HepG2 (cell line): ENCODE results near the gene ARHGEF12. TPM values are rescaled to one million over a fixed set of nuclear protein-coding genes. Genes with fewer than 3 reads are reported as not detected.

Experiments used
- ATAC-seq: fragments of 200-7000 bp; cut with Tn5 transposase; 3 replicates; pipeline ENCODE4 v1.9.1; 2020; ENCODE audit warnings: mild to moderate bottlenecking, moderate library complexity
- BruUV-seq: library from RNA; stranded (reverse); fragments of 400-500 nt; replicated peaks from 2 replicates; lab custom pipeline; 2021; lab: Mats Ljungman, UMichigan
- CTCF ChIA-PET: fragments of 300-600 bp; formaldehyde crosslinking; extraction: SDS; loops from one replicate; lab custom pipeline; 2021; ENCODE audit warnings: low total read pairs, inconsistent platforms, low intra/inter-chr PET ratio; lab: Yijun Ruan, JAX
- POLR2A ChIA-PET: fragments of 350-600 bp; sonication (Branson Sonifier 250); formaldehyde crosslinking; loops from one replicate; lab custom pipeline; 2020; ENCODE audit warnings: antibody characterized with exemption, inconsistent platforms; lab: Yijun Ruan, JAX
- DNase-seq: peaks from one replicate; pipeline ENCODE4 v3.0.0-alpha.2; 2015; ENCODE audit warnings: low spot score
- FAIRE-seq: peaks from 3 replicates; lab custom pipeline; 2011; peaks lifted over from hg19 to GRCh38; lab: Jason Lieb, UNC
- H2AFZ ChIP-seq: one replicate; pipeline ENCODE4 v1.6.1; 2011; ENCODE audit warnings: low read length, inconsistent platforms
- H3K27ac ChIP-seq: fragments of 300-600 bp; 3 replicates; pipeline ENCODE4 v1.8.0; 2011; ENCODE audit warnings: mixed run types, mild to moderate bottlenecking, mixed read lengths, low read length, inconsistent platforms; ENCODE audit not compliant: insufficient read depth; ENCODE audit errors: extremely low read length
- H3K27me3 ChIP-seq, 2 experiments: fragments of 200-600 bp in 1 of 2; 2 replicates in 1 of 2; 3 replicates in 1 of 2; pipeline versions ENCODE4 v1.6.0 to v1.8.0; 2011; ENCODE audit warnings: low read length in 2 of 2, mild to moderate bottlenecking in 2 of 2, moderate library complexity in 2 of 2, inconsistent platforms in 1 of 2; ENCODE audit not compliant: insufficient read depth in 2 of 2, control insufficient read depth in 1 of 2
- H3K36me3 ChIP-seq, 2 experiments: fragments of 200-600 bp in 1 of 2; replicated peaks in 1 of 2; 2 replicates in 1 of 2; 3 replicates in 1 of 2; pipeline versions ENCODE4 v1.5.1 to v1.8.0; 2011; ENCODE audit warnings: low read length in 2 of 2, inconsistent platforms in 1 of 2; ENCODE audit not compliant: insufficient read depth in 2 of 2, control insufficient read depth in 1 of 2
- H3K4me1 ChIP-seq: 2 replicates; pipeline ENCODE4 v1.5.1; 2012; ENCODE audit warnings: low read length, inconsistent platforms; ENCODE audit not compliant: insufficient read depth
- H3K4me2 ChIP-seq: 2 replicates; pipeline ENCODE4 v1.6.0; 2011; ENCODE audit warnings: low read depth, low read length, inconsistent platforms
- H3K4me3 ChIP-seq, 3 experiments: fragments of 200-600 bp in 1 of 3; sonication (generic), shearing (Covaris generic) in 1 of 3; replicated peaks in 1 of 3; 2 replicates each; pipeline ENCODE4 v1.5.1; 2011 to 2016; ENCODE audit warnings: low read length in 3 of 3, inconsistent platforms in 2 of 3, low read depth in 2 of 3, mild to moderate bottlenecking in 2 of 3, control low read depth in 1 of 3, mixed read lengths in 1 of 3; ENCODE audit not compliant: insufficient read depth in 1 of 3
- H3K79me2 ChIP-seq: one replicate; pipeline ENCODE4 v1.6.1; 2011; ENCODE audit warnings: low read length, inconsistent platforms; ENCODE audit not compliant: insufficient read depth
- H3K9ac ChIP-seq: 2 replicates; pipeline ENCODE4 v1.6.0; 2011; ENCODE audit warnings: mild to moderate bottlenecking, low read depth, low read length, inconsistent platforms; ENCODE audit not compliant: insufficient read depth
- H3K9me3 ChIP-seq: 2 replicates; pipeline ENCODE4 v1.5.1; 2012; ENCODE audit warnings: mild to moderate bottlenecking, low read length
- H4K20me1 ChIP-seq: 2 replicates; pipeline ENCODE4 v1.6.0; 2011; ENCODE audit warnings: inconsistent platforms, mild to moderate bottlenecking, low read length, moderate library complexity; ENCODE audit not compliant: insufficient read depth
- POLR2AphosphoS5 ChIP-seq: IDR thresholded peaks from 2 replicates; pipeline ENCODE4 v1.6.1; 2012; ENCODE audit warnings: low read depth, low read length
- SMARCC2 ChIP-seq: fragments of 450-650 bp; IDR thresholded peaks from 2 replicates; pipeline ENCODE4 v1.6.1; 2017; ENCODE audit warnings: antibody characterized with exemption, mild to moderate bottlenecking
- STAT6 ChIP-seq: sonication (generic); formaldehyde crosslinking; IDR thresholded peaks from 2 replicates; pipeline ENCODE4 v1.4.0; 2020; ENCODE audit warnings: missing genetic modification reagents, mild to moderate bottlenecking, borderline replicate concordance
- ZNF33A ChIP-seq: sonication (generic); formaldehyde crosslinking; IDR thresholded peaks from 2 replicates; pipeline ENCODE4 v1.5.1; 2020; ENCODE audit warnings: missing genetic modification reagents, mild to moderate bottlenecking, moderate library complexity, borderline replicate concordance
- ZNF629 ChIP-seq: sonication (generic); formaldehyde crosslinking; conservative IDR thresholded peaks from 2 replicates; pipeline ENCODE4 v1.5.0; 2020; ENCODE audit warnings: missing genetic modification reagents
- ZNF776 ChIP-seq: sonication (generic); formaldehyde crosslinking; IDR thresholded peaks from 2 replicates; pipeline ENCODE4 v1.4.0; 2020; ENCODE audit warnings: mild to moderate bottlenecking, missing genetic modification reagents
- WGBS: methylation state at CpG from one replicate; pipeline ENCODE4 v1.1.6; 2017; ENCODE audit warnings: low lambda C conversion rate; 5-methylcytosine and 5-hydroxymethylcytosine counted together
- in situ Hi-C: cut with HindIII; loops from 2 replicates; pipeline ENCODE4 v1.10.0; 2017; ENCODE audit warnings: low pct_unique_long_range_greater_than_20kb; ENCODE audit not compliant: extremely low pct_ligation_motif_present
- intact Hi-C: fragments of 100-400 bp; cut with micrococcal nuclease; formaldehyde crosslinking; loops from one replicate; pipeline ENCODE4 v1.10.0; 2022; ENCODE audit not compliant: unreplicated experiment
- polyA plus RNA-seq, 8 experiments: library from polyadenylated mRNA; depleted of rRNA in 3 of 8; stranded (reverse) in 7 of 8; unstranded in 1 of 8; fragments of >200 nt; fragmentation: Illumina TruSeq in 4 of 8; extraction: Trizol in 4 of 8; gene quantifications; 2 replicates each; pipeline versions ENCODE4 v1.2.1 to v1.2.3, GENCODE V29; 2011 to 2016; ENCODE audit warnings: low read depth in 4 of 8, missing spikeins in 1 of 8, mixed read lengths in 1 of 8; ENCODE audit not compliant: insufficient read depth in 1 of 8
- total RNA-seq, 5 experiments: library from RNA; depleted of rRNA; stranded (reverse); fragments of >200 nt; fragmentation: Illumina TruSeq; extraction: Trizol; gene quantifications; 2 replicates each; pipeline ENCODE4 v1.2.3, GENCODE V29; 2016; ENCODE audit warnings: low read depth in 1 of 5

The ARHGEF12 gene
- total and polyA plus RNA-seq, 2 of the 13 experiments (the other 11 are each of a cell fraction or from before 2014, with no cell fraction given) = 17.9 to 54.4 TPM

GRCh38 chr11:120519474-120519873, 183.3 kb downstream of the ARHGEF12 start:
- peaks cover 4 to 58% of the 10 kb centered on the region in 2 experiments for H3K27me3 ChIP-seq
- DNase-seq (no peak), ATAC-seq (no peak), FAIRE-seq (no peak)
- no peaks in the 10 kb centered on the region for H3K79me2 ChIP-seq
- peaks cover 33% of the 10 kb centered on the region for H3K4me1 ChIP-seq
- no peak for TF ChIP-seq STAT6
- TF ChIP-seq ZNF776 (CRISPR knock-in tag) = no peak
- no peak for TF ChIP-seq SMARCC2
- TF ChIP-seq POLR2AphosphoS5 = no peak
- TF ChIP-seq ZNF629 (CRISPR knock-in tag) = peak; percentile 67
- TF ChIP-seq ZNF33A (CRISPR knock-in tag) = no peak
- no peaks in the 10 kb centered on the region for H4K20me1 ChIP-seq
- 33% methylated on average over 3 of the region's 3 CpGs for WGBS
- no peak overlapping the region for H3K4me2 ChIP-seq
- ChIA-PET POLR2A (no interaction called here), CTCF (no interaction called here)
- in situ Hi-C loops = loop anchor here (10.0 kb wide), 1 partner anchor 285 kb away; no protein-coding TSS in a partner anchor
- no peaks in the 10 kb centered on the region for H3K36me3 ChIP-seq
- intact Hi-C loops = loop anchor here (10.0 kb wide), 2 partner anchors 285 to 405 kb away; no protein-coding TSS in a partner anchor
- H3K4me3 ChIP-seq = no peak overlapping the region
- BruUV-seq = no TSS peak
- no peak overlapping the region for H3K27ac ChIP-seq
- H2AFZ ChIP-seq = no peak overlapping the region
- no peak overlapping the region for H3K9ac ChIP-seq
- no peaks in the 10 kb centered on the region for H3K9me3 ChIP-seq
